Liver (tissue), 9 donors: Measurements from ENCODE around the gene IFNW1. TPM values are rescaled to one million over a fixed set of nuclear protein-coding genes. Genes with fewer than 3 reads are reported as not detected.

Experiments used
- DNase-seq: peaks from one replicate; pipeline ENCODE4 v3.0.0-alpha.2; 2017; ENCODE audit warnings: low spot score
- H3K27ac ChIP-seq, 2 donors: one replicate each; pipeline ENCODE4 v1.7.0; 2013; ENCODE audit warnings: inconsistent platforms in 2 of 2, low read length in 2 of 2, control low read depth in 1 of 2, low read depth in 1 of 2, mild to moderate bottlenecking in 1 of 2
- H3K27me3 ChIP-seq, 4 donors: one replicate each; pipeline versions ENCODE4 v1.6.1 to v1.7.0; 2013; ENCODE audit warnings: low read length in 3 of 4, inconsistent platforms in 1 of 4, mild to moderate bottlenecking in 1 of 4, moderate library complexity in 1 of 4; ENCODE audit not compliant: control insufficient read depth in 4 of 4, insufficient read depth in 4 of 4
- H3K36me3 ChIP-seq, 4 donors: one replicate each; pipeline versions ENCODE4 v1.6.1 to v1.7.0; 2013; ENCODE audit warnings: low read length in 3 of 4, mild to moderate bottlenecking in 3 of 4, low read depth in 1 of 4, moderate library complexity in 1 of 4; ENCODE audit not compliant: control insufficient read depth in 4 of 4, insufficient read depth in 3 of 4
- H3K4me1 ChIP-seq, 4 donors: one replicate each; pipeline versions ENCODE4 v1.6.1 to v1.7.0; 2013; ENCODE audit warnings: low read length in 3 of 4, mild to moderate bottlenecking in 3 of 4, moderate library complexity in 1 of 4; ENCODE audit not compliant: control insufficient read depth in 4 of 4, insufficient read depth in 4 of 4
- H3K4me3 ChIP-seq, 3 donors: one replicate each; pipeline versions ENCODE4 v1.6.1 to v1.7.0; 2013; ENCODE audit warnings: low read length in 3 of 3, control low read depth in 1 of 3, low read depth in 1 of 3, mild to moderate bottlenecking in 1 of 3
- H3K9ac ChIP-seq, 2 donors: one replicate each; pipeline ENCODE4 v1.7.0; 2013; ENCODE audit warnings: low read length in 2 of 2, mild to moderate bottlenecking in 2 of 2, moderate library complexity in 2 of 2, control low read depth in 1 of 2, low read depth in 1 of 2
- H3K9me3 ChIP-seq, 4 donors: one replicate each; pipeline versions ENCODE4 v1.6.1 to v1.7.0; 2013; ENCODE audit warnings: low read length in 3 of 4; ENCODE audit not compliant: control insufficient read depth in 4 of 4
- ATF3 ChIP-seq: IDR thresholded peaks from 2 replicates; pipeline ENCODE4 v1.6.1; 2016; ENCODE audit warnings: antibody characterized with exemption
- CTCF ChIP-seq: fragments of 150-350 bp; IDR thresholded peaks from 2 replicates; pipeline ENCODE4 v1.5.1; 2017; ENCODE audit warnings: improper control_type of control experiment, low read depth, low read length; ENCODE audit not compliant: missing input control
- EGR1 ChIP-seq, 2 donors: IDR thresholded peaks; 2 replicates each; pipeline ENCODE4 v1.6.1; 2016 to 2018; ENCODE audit warnings: antibody characterized with exemption in 2 of 2, low read depth in 2 of 2
- FOXA1 ChIP-seq: IDR thresholded peaks from 2 replicates; pipeline ENCODE4 v1.6.1; 2016; ENCODE audit warnings: antibody characterized with exemption
- FOXA2 ChIP-seq: IDR thresholded peaks from 2 replicates; pipeline ENCODE4 v1.6.1; 2016; ENCODE audit warnings: antibody characterized with exemption
- GABPA ChIP-seq, 2 donors: IDR thresholded peaks in 1 of 2; conservative IDR thresholded peaks in 1 of 2; 2 replicates each; pipeline ENCODE4 v1.6.1; 2016; ENCODE audit warnings: antibody characterized with exemption in 2 of 2, mild to moderate bottlenecking in 1 of 2, moderate library complexity in 1 of 2
- HNF4A ChIP-seq, 2 donors: conservative IDR thresholded peaks; 2 replicates each; pipeline ENCODE4 v1.6.1; 2016; ENCODE audit warnings: antibody characterized with exemption in 2 of 2, mild to moderate bottlenecking in 2 of 2
- HNF4G ChIP-seq: IDR thresholded peaks from 2 replicates; pipeline ENCODE4 v1.6.1; 2016; ENCODE audit warnings: antibody characterized with exemption
- JUND ChIP-seq, 2 donors: IDR thresholded peaks; 2 replicates each; pipeline ENCODE4 v1.6.1; 2016; ENCODE audit warnings: antibody characterized with exemption in 2 of 2
- MAX ChIP-seq: IDR thresholded peaks from 2 replicates; pipeline ENCODE4 v1.6.1; 2016; ENCODE audit warnings: antibody characterized with exemption
- NR2F2 ChIP-seq: IDR thresholded peaks from 2 replicates; pipeline ENCODE4 v1.6.1; 2016; ENCODE audit warnings: antibody characterized with exemption
- RAD21 ChIP-seq, 2 donors: IDR thresholded peaks; 2 replicates each; pipeline ENCODE4 v1.6.1; 2016; ENCODE audit warnings: antibody characterized with exemption in 2 of 2, mild to moderate bottlenecking in 2 of 2
- REST ChIP-seq: IDR thresholded peaks from 2 replicates; pipeline ENCODE4 v1.6.1; 2016; ENCODE audit warnings: antibody characterized with exemption, mild to moderate bottlenecking
- RXRA ChIP-seq, 2 donors: IDR thresholded peaks; 2 replicates each; pipeline ENCODE4 v1.6.1; 2017 to 2018; ENCODE audit warnings: antibody characterized with exemption in 2 of 2, mild to moderate bottlenecking in 1 of 2
- SP1 ChIP-seq: IDR thresholded peaks from 2 replicates; pipeline ENCODE4 v1.6.1; 2018; ENCODE audit warnings: antibody characterized with exemption, mild to moderate bottlenecking
- TAF1 ChIP-seq: conservative IDR thresholded peaks from 2 replicates; pipeline ENCODE4 v1.6.1; 2016; ENCODE audit warnings: antibody characterized with exemption, mild to moderate bottlenecking
- YY1 ChIP-seq: IDR thresholded peaks from 2 replicates; pipeline ENCODE4 v1.6.1; 2016; ENCODE audit warnings: antibody characterized with exemption, mild to moderate bottlenecking
- ZBTB33 ChIP-seq: IDR thresholded peaks from 2 replicates; pipeline ENCODE4 v1.6.1; 2016; ENCODE audit warnings: antibody characterized with exemption
- WGBS: extraction: QIAGEN DNeasy Blood & Tissue Kit; methylation state at CpG from one replicate; pipeline ENCODE4 v1.1.7; 2013; 5-methylcytosine and 5-hydroxymethylcytosine counted together
- polyA plus RNA-seq, 2 donors: library from polyadenylated mRNA; stranded (reverse) in 1 of 2; unstranded in 1 of 2; fragments of 200-250 nt in 1 of 2; fragments of >200 nt in 1 of 2; fragmentation: Nextera tagmentation in 1 of 2; extraction: Ambion mirVana in 1 of 2; gene quantifications; one replicate each; pipeline versions ENCODE4 v1.2.1 to v1.2.3, GENCODE V29; 2013 to 2015
- total RNA-seq, 2 donors: library from RNA; depleted of rRNA; stranded (reverse); fragments of >200 nt; gene quantifications; one replicate each; pipeline ENCODE4 v1.2.3, GENCODE V29; 2014
- donor health status: healthy.
- donor health status: healthy.
- donor health status: healthy.
- donor health status: healthy.
- donor health status: healthy.

IFNW1 gene
- total and polyA plus RNA-seq, 4 donors = not detected

GRCh38 chr9:21155501-21155900, 13.9 kb upstream of the IFNW1 start:
- Histone ChIP-seq H3K36me3 (no peaks in the 10 kb centered on the region), H3K27me3 (no peaks in the 10 kb centered on the region), H3K4me3 (no peak overlapping the region), H3K4me1 (peaks cover 0 to 3% (median 0%) of the 10 kb centered on the region in 4 donors), H3K9me3 (no peaks in the 10 kb centered on the region), H3K27ac (no peak overlapping the region), H3K9ac (no peak overlapping the region)
- no peak for TF ChIP-seq HNF4A (conservative IDR thresholded peaks at IDR 0.05)
- no peak for TF ChIP-seq RAD21 (IDR thresholded peaks at IDR 0.05)
- TF ChIP-seq NR2F2 = no peak
- no peak for TF ChIP-seq MAX
- no peak for DNase-seq
- WGBS = 65% methylated on average over 2 of the region's 2 CpGs

GRCh38 chr9:21154018-21154608, 12.5 kb upstream of the IFNW1 start:
- Histone ChIP-seq H3K27me3 (no peaks in the 10 kb centered on the region), H3K9ac (no peak overlapping the region), H3K4me1 (peaks cover 0 to 3% (median 0%) of the 10 kb centered on the region in 4 donors), H3K36me3 (no peaks in the 10 kb centered on the region), H3K27ac (no peak overlapping the region), H3K9me3 (peaks cover 0 to under 1% (median 0%) of the 10 kb centered on the region in 4 donors), H3K4me3 (no peak overlapping the region)
- DNase-seq = no peak
- TF ChIP-seq RAD21 (IDR thresholded peaks at IDR 0.05) (peak in 1 of 2 donors; percentile 12), JUND (IDR thresholded peaks at IDR 0.05) (no peak), NR2F2 (no peak)
- 7% methylated on average over 3 of the region's 3 CpGs for WGBS

GRCh38 chr9:21153336-21154017, 11.8 kb upstream of the IFNW1 start:
- H3K9ac ChIP-seq = no peak overlapping the region

More at GRCh38 chr9:21153336-21154017, 11.8 kb upstream of the IFNW1 start:
- Histone ChIP-seq H3K27ac (no peak overlapping the region), H3K4me1 (peaks cover 0 to 3% (median 0%) of the 10 kb centered on the region in 4 donors), H3K27me3 (no peaks in the 10 kb centered on the region), H3K36me3 (no peaks in the 10 kb centered on the region), H3K9me3 (peaks cover 0 to 2% (median under 1%) of the 10 kb centered on the region in 4 donors), H3K4me3 (no peak overlapping the region)
- TF ChIP-seq MAX = no peak
- TF ChIP-seq CTCF = no peak
- no peak for TF ChIP-seq HNF4A (conservative IDR thresholded peaks at IDR 0.05)
- no peak for TF ChIP-seq ATF3
- no peak for TF ChIP-seq ZBTB33
- TF ChIP-seq SP1 = no peak
- TF ChIP-seq NR2F2 = no peak
- no peak for TF ChIP-seq RAD21 (IDR thresholded peaks at IDR 0.05)
- TF ChIP-seq JUND (IDR thresholded peaks at IDR 0.05) = no peak
- no peak for TF ChIP-seq RXRA (IDR thresholded peaks at IDR 0.05)
- TF ChIP-seq HNF4G = no peak
- TF ChIP-seq EGR1 (IDR thresholded peaks at IDR 0.05; ENCODE audit: low read depth in 2 of 2) = no peak
- TF ChIP-seq GABPA (IDR thresholded peaks at IDR 0.05 in 1 of 2, conservative IDR thresholded peaks at IDR 0.05 in 1 of 2) = no peak
- no peak for TF ChIP-seq YY1
- TF ChIP-seq TAF1 = no peak
- TF ChIP-seq FOXA1 = no peak
- no peak for TF ChIP-seq FOXA2
- TF ChIP-seq REST = no peak
- 32% methylated on average over 3 of the region's 3 CpGs for WGBS
- no peak for DNase-seq
